ENCODE data around the gene RUNX1. TPM values are rescaled to one million over a fixed set of nuclear protein-coding genes. Genes with fewer than 3 reads are reported as not detected.
A peak's percentile ranks its signal among the peaks of the same experiment; 100 is the strongest.

The RUNX1 gene
- polyA plus RNA-seq, 1 of the 3 experiments (the other 2 are of a cell fraction): 17.1 TPM

DNA sequence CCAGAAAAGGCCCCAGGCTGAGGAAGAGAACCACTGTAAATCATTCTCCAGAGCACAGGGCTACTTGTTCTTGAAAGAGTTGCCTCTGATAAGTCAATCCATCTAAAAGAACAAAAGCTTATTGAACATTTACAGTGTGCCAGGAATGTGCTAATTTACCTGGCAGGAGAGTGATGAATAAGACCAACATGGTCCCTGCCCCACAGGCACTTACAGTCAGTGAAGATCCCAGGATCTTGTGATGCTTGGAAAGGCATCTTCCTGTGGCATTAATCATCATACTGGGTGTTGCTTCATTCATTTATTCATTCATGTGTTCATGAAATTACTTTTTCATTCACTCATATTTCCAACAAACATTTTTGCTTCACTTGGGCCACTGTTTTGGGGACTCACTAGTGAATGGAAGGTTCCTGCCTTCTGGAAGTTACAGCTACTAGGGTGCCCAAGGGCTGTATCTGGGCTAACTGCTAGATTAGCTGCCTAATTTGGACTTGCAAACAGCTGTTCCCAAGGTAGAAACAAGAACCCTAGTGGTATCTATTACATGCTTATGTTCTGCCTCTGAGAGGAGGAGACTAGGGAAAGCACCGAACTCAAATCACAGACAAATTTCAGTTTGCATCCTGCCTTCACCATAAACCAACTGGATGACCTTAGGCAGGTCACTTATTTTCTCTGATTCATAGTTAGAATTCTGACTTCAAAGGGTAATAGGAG lies 246.8 kb downstream of the RUNX1 start:
- DNase-seq: no peak
- Histone ChIP-seq H4K20me1 (ENCODE audit: insufficient read depth) (no peaks in the 10 kb centered on the region; the same call in 1 of the 2 replicates), H3K36me3 (replicated peaks in 1 of 2; ENCODE audit: control insufficient read depth in 1 of 2, insufficient read depth in 2 of 2, low read length in 1 of 2) (peaks cover 27 to 88% of the 10 kb centered on the region in 2 experiments), H3K27me3 (ENCODE audit: insufficient read depth) (no peaks in the 10 kb centered on the region), H3K27ac (ENCODE audit: low read depth in 2 of 2, low read length in 1 of 2) (peak overlapping the region in 1 of 2 experiments; percentile 16; a peak in 1 of 4 replicates), H3K9me2 (no peaks in the 10 kb centered on the region), H3K4me2 (no peak overlapping the region), H3K9ac (no peak overlapping the region), H3K79me2 (ENCODE audit: insufficient read depth) (peaks cover 79% of the 10 kb centered on the region), H3F3A (replicated peaks; ENCODE audit: insufficient read depth) (peaks cover 19% of the 10 kb centered on the region), H3K4me1 (ENCODE audit: control insufficient read depth in 1 of 2, insufficient read depth in 2 of 2, low read depth in 1 of 2, low read length in 1 of 2) (no peaks in the 10 kb centered on the region), H3K9me3 (peaks cover 18% of the 10 kb centered on the region; the same call in 1 of the 2 replicates), H3K4me3 (ENCODE audit: low read depth in 2 of 2, low read length in 1 of 2) (no peak overlapping the region), H2AFZ (ENCODE audit: low read depth) (no peak overlapping the region)
- CTCF ChIA-PET: interaction anchor here (1.0 to 1.1 kb wide), 3 partner anchors 9 to 598 kb away, joined by 3 to 7 read pairs (median 5); no protein-coding TSS in a partner anchor
- WGBS (ENCODE audit: low lambda C conversion rate): 100% methylated on average over 1 of the region's 1 CpG
- POLR2A ChIA-PET: no interaction called here
- no peak for TF ChIP-seq GATA2 (CRISPR knock-in tag; IDR thresholded peaks at IDR 0.05)
- no peak for TF ChIP-seq RXRA (IDR thresholded peaks at IDR 0.05; ENCODE audit: borderline replicate concordance, low read depth)
- no peak for TF ChIP-seq IRF3 (IDR thresholded peaks at IDR 0.05; ENCODE audit: low read depth, low read length)
- no peak for TF ChIP-seq FOXM1 (IDR thresholded peaks at IDR 0.05; ENCODE audit: low read depth)
- TF ChIP-seq GABPA (IDR thresholded peaks at IDR 0.05; ENCODE audit: low read depth): no peak
- TF ChIP-seq CHD2 (IDR thresholded peaks at IDR 0.05; ENCODE audit: low read length, partially characterized antibody): no peak
- no peak for TF ChIP-seq RFX5 (IDR thresholded peaks at IDR 0.05; ENCODE audit: low read length)
- no peak for TF ChIP-seq RAD21 (IDR thresholded peaks at IDR 0.05; ENCODE audit: low read length)

DNA sequence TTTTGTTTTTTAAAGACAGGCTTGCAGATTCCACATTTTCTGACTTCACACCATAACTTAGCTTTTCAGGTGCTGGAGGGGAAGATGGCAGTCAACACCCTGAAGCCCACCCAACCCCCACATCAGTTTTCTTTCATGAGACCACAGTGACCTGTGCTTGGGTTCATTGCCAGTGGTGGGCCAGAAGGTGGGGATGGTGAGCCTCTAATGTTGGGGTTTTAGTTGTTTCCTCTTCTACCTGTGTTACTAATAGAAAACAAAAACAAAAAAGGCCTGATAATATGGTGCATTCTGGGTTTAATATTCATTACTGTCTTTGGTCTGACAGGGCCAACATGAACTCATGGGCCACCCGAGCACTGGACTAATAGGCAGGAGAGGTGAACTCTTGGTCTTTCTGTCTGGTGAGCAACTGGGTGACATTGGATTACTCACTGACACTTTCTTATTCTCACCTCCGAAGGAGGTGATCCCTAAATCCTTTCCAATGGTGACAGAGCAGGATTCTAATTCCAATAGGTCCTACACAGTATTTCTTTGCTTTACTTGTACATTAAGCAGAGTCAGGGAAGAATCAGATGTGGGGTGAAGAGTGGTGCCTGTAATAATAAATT lies 247.5 kb downstream of the RUNX1 start:
- WGBS (ENCODE audit: low lambda C conversion rate): 67% methylated on average over 2 of the region's 2 CpGs
- Histone ChIP-seq H3K9ac (no peak overlapping the region), H3K36me3 (replicated peaks in 1 of 2; ENCODE audit: control insufficient read depth in 1 of 2, insufficient read depth in 2 of 2, low read length in 1 of 2) (peaks cover 32 to 90% of the 10 kb centered on the region in 2 experiments), H3K27ac (ENCODE audit: low read depth in 2 of 2, low read length in 1 of 2) (peak overlapping the region in 1 of 2 experiments; percentile 16; a peak in 1 of 4 replicates), H3K9me3 (peaks cover 15% of the 10 kb centered on the region; the same call in 1 of the 2 replicates), H3K4me2 (no peak overlapping the region), H3K4me1 (ENCODE audit: control insufficient read depth in 1 of 2, insufficient read depth in 2 of 2, low read depth in 1 of 2, low read length in 1 of 2) (no peaks in the 10 kb centered on the region), H3K9me2 (no peaks in the 10 kb centered on the region), H3K4me3 (ENCODE audit: low read depth in 2 of 2, low read length in 1 of 2) (no peak overlapping the region), H3K79me2 (ENCODE audit: insufficient read depth) (peaks cover 72% of the 10 kb centered on the region), H4K20me1 (ENCODE audit: insufficient read depth) (no peaks in the 10 kb centered on the region; the same call in 1 of the 2 replicates), H2AFZ (ENCODE audit: low read depth) (no peak overlapping the region), H3K27me3 (ENCODE audit: insufficient read depth) (no peaks in the 10 kb centered on the region), H3F3A (replicated peaks; ENCODE audit: insufficient read depth) (peaks cover 14% of the 10 kb centered on the region)
- peak; percentile 55 for DNase-seq
- ChIA-PET CTCF (interaction anchor here (1.0 to 1.6 kb wide), 5 partner anchors 14 to 598 kb away, joined by 3 to 5 read pairs (median 4); no protein-coding TSS in a partner anchor), POLR2A (no interaction called here)
- TF ChIP-seq MXI1 (IDR thresholded peaks at IDR 0.05; ENCODE audit: low read depth, low read length): no peak
- no peak for TF ChIP-seq FOXJ3 (CRISPR knock-in tag; IDR thresholded peaks at IDR 0.05)
- TF ChIP-seq EP300 (IDR thresholded peaks at IDR 0.05; ENCODE audit: borderline replicate concordance in 1 of 2, low read depth in 1 of 2, low read length in 1 of 2): no peak
- no peak for TF ChIP-seq CHD2 (IDR thresholded peaks at IDR 0.05; ENCODE audit: low read length, partially characterized antibody)
- TF ChIP-seq NFIC (IDR thresholded peaks at IDR 0.05; ENCODE audit: borderline replicate concordance): no peak
- TF ChIP-seq RFX5 (IDR thresholded peaks at IDR 0.05; ENCODE audit: low read length): no peak
- TF ChIP-seq RXRA (IDR thresholded peaks at IDR 0.05; ENCODE audit: borderline replicate concordance, low read depth): no peak
- no peak for TF ChIP-seq MEF2A (IDR thresholded peaks at IDR 0.05; ENCODE audit: borderline replicate concordance, low read depth)
- no peak for TF ChIP-seq SIN3A (IDR thresholded peaks at IDR 0.05; ENCODE audit: borderline replicate concordance, low read depth, low read length)
- TF ChIP-seq RAD21 (IDR thresholded peaks at IDR 0.05; ENCODE audit: low read length): peak; percentile 73
- TF ChIP-seq TCF12 (IDR thresholded peaks at IDR 0.05): no peak
- TF ChIP-seq TAF1 (IDR thresholded peaks at IDR 0.05; ENCODE audit: borderline replicate concordance, low read depth, low read length): no peak
- TF ChIP-seq RCOR1 (IDR thresholded peaks at IDR 0.05; ENCODE audit: low read length): no peak
- TF ChIP-seq, protein P1, sequence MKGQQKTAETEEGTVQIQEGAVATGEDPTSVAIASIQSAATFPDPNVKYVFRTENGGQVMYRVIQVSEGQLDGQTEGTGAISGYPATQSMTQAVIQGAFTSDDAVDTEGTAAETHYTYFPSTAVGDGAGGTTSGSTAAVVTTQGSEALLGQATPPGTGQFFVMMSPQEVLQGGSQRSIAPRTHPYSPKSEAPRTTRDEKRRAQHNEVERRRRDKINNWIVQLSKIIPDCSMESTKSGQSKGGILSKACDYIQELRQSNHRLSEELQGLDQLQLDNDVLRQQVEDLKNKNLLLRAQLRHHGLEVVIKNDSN (IDR thresholded peaks at IDR 0.05; ENCODE audit: borderline replicate concordance, low read depth): no peak
- no peak for TF ChIP-seq IRF3 (IDR thresholded peaks at IDR 0.05; ENCODE audit: low read depth, low read length)
- TF ChIP-seq JUND (IDR thresholded peaks at IDR 0.05): no peak
- TF ChIP-seq ZBTB33 (IDR thresholded peaks at IDR 0.05; ENCODE audit: borderline replicate concordance, low read depth): no peak
- TF ChIP-seq SMC3 (IDR thresholded peaks at IDR 0.05; ENCODE audit: low read depth, low read length): peak; percentile 57
- TF ChIP-seq GATA2 (CRISPR knock-in tag; IDR thresholded peaks at IDR 0.05): no peak
